GM18511 (cell line): ENCODE data around the gene MFSD6.

Experiments
- ATAC-seq: cut with Tn5 transposase; IDR thresholded peaks from one replicate; pipeline ENCODE4 v1.9.1; 2021; ENCODE audit warnings: mild to moderate bottlenecking, moderate library complexity; ENCODE audit not compliant: unreplicated experiment

MFSD6 gene

GRCh38 chr2:190407662-190408537 lies at the start of gene MFSD6:
Gene MFSD6, plus strand, starts transcription at chr2:190408355. Its CDS starts 27,675 bp downstream, at chr2:190436030.
- peak; percentile 63 for ATAC-seq

- ATAC-seq: peak; percentile 47
These were observed 49.3 kb upstream of the MFSD6 start for GRCh38 chr2:190358655-190359448.

GRCh38 chr2:190360561-190360960 lies 47.6 kb upstream of the MFSD6 start:
- ATAC-seq: no peak

GRCh38 chr2:190360965-190361364 lies 47.2 kb upstream of the MFSD6 start:
- ATAC-seq: no peak

GRCh38 chr2:190361572-190361971 lies 46.6 kb upstream of the MFSD6 start:
- no peak for ATAC-seq

GRCh38 chr2:190362894-190363293 lies 45.3 kb upstream of the MFSD6 start:
- ATAC-seq: no peak

GRCh38 chr2:190365499-190366204 lies 42.5 kb upstream of the MFSD6 start:
- ATAC-seq: no peak

- ATAC-seq: no peak
These were observed 41.9 kb upstream of the MFSD6 start for GRCh38 chr2:190366248-190366753.

GRCh38 chr2:190367091-190367490 lies 41.1 kb upstream of the MFSD6 start:
- no peak for ATAC-seq

GRCh38 chr2:190369635-190370034 lies 38.5 kb upstream of the MFSD6 start:
- ATAC-seq: no peak

GRCh38 chr2:190376083-190376482 lies 32.1 kb upstream of the MFSD6 start:
- no peak for ATAC-seq

GRCh38 chr2:190376591-190377245 lies 31.4 kb upstream of the MFSD6 start:
- no peak for ATAC-seq

- no peak for ATAC-seq
These were observed 29.3 kb upstream of the MFSD6 start for GRCh38 chr2:190378880-190379237.

- no peak for ATAC-seq
These were observed 28.7 kb upstream of the MFSD6 start for GRCh38 chr2:190379249-190379964.

- no peak for ATAC-seq
These were observed 27.2 kb upstream of the MFSD6 start for GRCh38 chr2:190380962-190381412.

- ATAC-seq: peak; percentile 95
These were observed 25.3 kb upstream of the MFSD6 start for GRCh38 chr2:190382851-190383250.

- no peak for ATAC-seq
These were observed 20.7 kb upstream of the MFSD6 start for GRCh38 chr2:190387422-190387821.

GRCh38 chr2:190396271-190396670 lies 11.9 kb upstream of the MFSD6 start:
- ATAC-seq: no peak

GRCh38 chr2:190402986-190403603 lies 5.1 kb upstream of the MFSD6 start:
- no peak for ATAC-seq
